ENCODE data around the gene SDK1.
"Not testable (repeated sequence)": the region's sequence is repeated elsewhere in the genome, so short reads cannot be mapped to it uniquely, and the experiment has no call there.

The SDK1 gene

DNA sequence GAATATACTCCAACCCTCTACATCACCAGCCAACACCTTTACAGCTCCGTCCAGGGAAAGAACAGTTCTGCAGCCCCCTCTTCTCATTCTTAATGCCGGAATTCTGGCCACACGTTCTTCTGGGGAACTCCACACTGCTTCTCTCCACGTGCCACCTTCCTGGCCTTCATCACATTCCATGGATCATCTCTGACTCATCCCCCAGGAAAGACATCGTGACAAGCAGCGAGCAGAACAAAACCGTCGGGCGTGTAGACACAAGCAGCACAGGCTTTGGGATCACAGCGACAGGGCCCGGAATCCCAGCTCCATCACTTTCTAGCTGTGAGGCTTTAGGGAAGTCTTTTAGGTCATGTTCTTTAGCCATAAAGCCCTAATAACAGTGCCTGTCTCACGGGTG is 790.7 kb downstream of the SDK1 start:
- no peaks in the 10 kb centered on the region for H3K36me3 ChIP-seq (ENCODE audit: control insufficient read depth, insufficient read depth, low read length)
- no peak overlapping the region for H3K9ac ChIP-seq (ENCODE audit: low read length)
- H3K4me1 ChIP-seq (ENCODE audit: control insufficient read depth, insufficient read depth, low read length) = no peaks in the 10 kb centered on the region
- no peaks in the 10 kb centered on the region for H3K27me3 ChIP-seq (ENCODE audit: control insufficient read depth, insufficient read depth, low read length)
- H3K4me3 ChIP-seq (ENCODE audit: low read length) = no peak overlapping the region
- H3K9me3 ChIP-seq (ENCODE audit: control insufficient read depth, low read length) = no peaks in the 10 kb centered on the region

DNA sequence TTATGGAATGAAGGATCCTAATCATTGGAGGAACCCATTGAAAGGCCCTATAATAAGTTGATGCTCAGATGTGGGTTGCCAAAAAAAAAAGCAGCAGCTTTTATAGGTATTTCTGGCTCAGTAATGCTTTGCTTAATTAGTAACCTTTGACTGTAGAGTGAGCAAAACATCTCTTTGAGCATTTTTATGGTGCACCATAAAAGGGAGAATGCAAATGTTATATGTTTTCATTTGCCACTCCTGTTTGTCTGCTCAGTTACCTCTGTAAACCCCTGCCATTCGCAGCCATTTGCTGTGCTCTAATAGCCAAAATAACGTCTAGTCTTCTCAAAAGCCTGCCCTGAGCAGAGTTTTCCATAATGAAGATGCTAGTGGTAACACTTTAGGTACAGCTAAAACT is 792.0 kb downstream of the SDK1 start:
- Histone ChIP-seq H3K36me3 (ENCODE audit: control insufficient read depth, insufficient read depth, low read length) (no peaks in the 10 kb centered on the region), H3K27me3 (ENCODE audit: control insufficient read depth, insufficient read depth, low read length) (no peaks in the 10 kb centered on the region), H3K4me1 (ENCODE audit: control insufficient read depth, insufficient read depth, low read length) (no peaks in the 10 kb centered on the region), H3K4me3 (ENCODE audit: low read length) (no peak overlapping the region), H3K9me3 (ENCODE audit: control insufficient read depth, low read length) (no peaks in the 10 kb centered on the region), H3K9ac (ENCODE audit: low read length) (no peak overlapping the region)

DNA sequence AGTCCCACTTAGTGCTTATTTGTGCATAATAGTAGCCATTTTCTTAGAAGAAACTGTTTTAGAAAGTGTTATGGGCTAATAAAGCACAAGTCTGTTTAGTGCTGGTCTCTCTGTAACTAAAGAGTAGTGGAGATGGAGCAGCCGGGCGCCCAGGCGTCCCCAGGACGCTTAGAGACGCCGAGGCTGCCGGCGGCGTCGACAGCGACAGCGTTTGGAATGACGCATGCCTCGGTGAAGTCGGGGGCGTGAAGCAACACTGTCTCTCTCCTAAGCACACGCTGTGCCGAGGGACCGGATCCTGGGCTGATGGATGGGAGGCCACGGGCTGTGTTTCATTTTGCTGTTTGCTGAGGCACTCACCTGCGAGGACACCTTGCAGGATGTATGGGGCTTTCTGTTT is 792.4 kb downstream of the SDK1 start:
- H3K27me3 ChIP-seq (ENCODE audit: control insufficient read depth, insufficient read depth, low read length) = no peaks in the 10 kb centered on the region
- no peak overlapping the region for H3K4me3 ChIP-seq (ENCODE audit: low read length)
- H3K4me1 ChIP-seq (ENCODE audit: control insufficient read depth, insufficient read depth, low read length) = no peaks in the 10 kb centered on the region
- no peaks in the 10 kb centered on the region for H3K9me3 ChIP-seq (ENCODE audit: control insufficient read depth, low read length)
- no peaks in the 10 kb centered on the region for H3K36me3 ChIP-seq (ENCODE audit: control insufficient read depth, insufficient read depth, low read length)
- H3K9ac ChIP-seq (ENCODE audit: low read length) = no peak overlapping the region

DNA sequence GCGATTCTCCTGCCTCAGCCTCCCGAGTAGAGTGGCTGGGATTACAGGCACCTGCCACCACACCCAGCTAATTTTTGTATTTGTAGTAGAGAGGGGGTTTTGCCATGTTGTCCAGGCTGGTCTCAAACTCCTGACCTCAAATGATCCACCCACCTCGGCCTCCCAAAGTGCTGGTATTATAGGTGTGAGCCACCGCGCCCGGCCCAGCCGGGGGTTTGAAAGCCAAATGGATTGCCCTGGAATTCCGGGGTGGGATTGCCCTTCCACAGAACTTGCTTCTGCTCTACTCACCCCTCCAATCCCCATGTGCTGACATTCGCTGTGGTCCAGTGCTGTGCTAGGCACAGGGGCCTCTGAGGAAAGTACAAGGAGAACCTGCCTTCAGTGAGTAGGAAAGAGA is 793.1 kb downstream of the SDK1 start:
- not testable (repeated sequence) for H3K9ac ChIP-seq (ENCODE audit: low read length); H3K4me1 ChIP-seq (ENCODE audit: control insufficient read depth, insufficient read depth, low read length); H3K36me3 ChIP-seq (ENCODE audit: control insufficient read depth, insufficient read depth, low read length); H3K27me3 ChIP-seq (ENCODE audit: control insufficient read depth, insufficient read depth, low read length); H3K4me3 ChIP-seq (ENCODE audit: low read length); H3K9me3 ChIP-seq (ENCODE audit: control insufficient read depth, low read length)

DNA sequence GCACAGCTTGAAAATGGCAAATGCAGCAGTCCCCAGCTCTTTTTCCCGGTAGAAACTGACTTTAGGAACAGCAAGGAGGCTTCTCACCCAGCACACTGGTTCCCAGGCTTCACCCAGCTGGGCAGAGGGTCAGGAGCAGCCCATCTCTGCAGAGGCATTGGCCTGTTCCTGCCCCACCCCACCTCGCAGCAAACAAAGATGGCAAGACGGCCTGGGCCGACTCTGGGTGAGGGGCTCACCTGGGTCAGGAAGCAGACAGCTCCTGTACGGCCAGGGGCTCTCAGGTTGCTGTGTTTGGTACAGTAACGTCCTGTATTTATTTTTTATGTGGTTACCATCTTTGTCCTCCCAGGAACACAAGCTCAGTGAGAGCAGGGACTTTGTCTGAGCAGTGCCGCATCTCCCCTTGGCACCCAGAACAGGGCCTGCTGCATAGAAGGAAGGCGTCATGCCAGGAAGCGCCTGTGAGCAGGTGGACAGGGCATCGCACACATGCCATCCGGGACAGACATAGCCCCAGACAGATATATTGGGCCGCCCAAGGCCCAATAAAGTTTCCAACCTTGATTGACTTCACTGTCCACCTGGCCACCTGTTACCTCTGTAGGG is 796.1 kb downstream of the SDK1 start:
- Histone ChIP-seq H3K27me3 (ENCODE audit: control insufficient read depth, insufficient read depth, low read length) (no peaks in the 10 kb centered on the region), H3K9ac (ENCODE audit: low read length) (no peak overlapping the region), H3K36me3 (ENCODE audit: control insufficient read depth, insufficient read depth, low read length) (no peaks in the 10 kb centered on the region), H3K4me3 (ENCODE audit: low read length) (no peak overlapping the region), H3K9me3 (ENCODE audit: control insufficient read depth, low read length) (no peaks in the 10 kb centered on the region), H3K4me1 (ENCODE audit: control insufficient read depth, insufficient read depth, low read length) (no peaks in the 10 kb centered on the region)

DNA sequence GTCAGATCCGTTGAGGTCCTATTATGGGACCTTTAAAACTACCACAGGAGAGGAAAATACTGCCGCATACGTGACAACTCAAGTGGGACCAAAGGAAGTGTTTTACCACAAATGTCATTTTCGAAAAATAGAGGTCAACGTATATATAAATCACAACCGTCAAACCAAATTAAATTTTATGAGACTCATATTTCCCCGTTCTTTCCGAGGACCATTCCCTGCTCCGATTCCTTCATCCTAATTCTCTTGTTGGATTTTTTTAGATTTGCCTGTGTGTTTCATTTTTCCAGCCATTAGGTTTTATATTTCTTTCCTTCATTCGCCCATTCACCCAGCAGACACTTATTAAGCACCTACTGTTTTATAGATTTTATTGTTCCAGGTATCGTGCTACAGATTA is 797.1 kb downstream of the SDK1 start:
- Histone ChIP-seq H3K36me3 (ENCODE audit: control insufficient read depth, insufficient read depth, low read length) (no peaks in the 10 kb centered on the region), H3K9ac (ENCODE audit: low read length) (no peak overlapping the region), H3K4me1 (ENCODE audit: control insufficient read depth, insufficient read depth, low read length) (no peaks in the 10 kb centered on the region), H3K27me3 (ENCODE audit: control insufficient read depth, insufficient read depth, low read length) (no peaks in the 10 kb centered on the region), H3K4me3 (ENCODE audit: low read length) (no peak overlapping the region), H3K9me3 (ENCODE audit: control insufficient read depth, low read length) (no peaks in the 10 kb centered on the region)

DNA sequence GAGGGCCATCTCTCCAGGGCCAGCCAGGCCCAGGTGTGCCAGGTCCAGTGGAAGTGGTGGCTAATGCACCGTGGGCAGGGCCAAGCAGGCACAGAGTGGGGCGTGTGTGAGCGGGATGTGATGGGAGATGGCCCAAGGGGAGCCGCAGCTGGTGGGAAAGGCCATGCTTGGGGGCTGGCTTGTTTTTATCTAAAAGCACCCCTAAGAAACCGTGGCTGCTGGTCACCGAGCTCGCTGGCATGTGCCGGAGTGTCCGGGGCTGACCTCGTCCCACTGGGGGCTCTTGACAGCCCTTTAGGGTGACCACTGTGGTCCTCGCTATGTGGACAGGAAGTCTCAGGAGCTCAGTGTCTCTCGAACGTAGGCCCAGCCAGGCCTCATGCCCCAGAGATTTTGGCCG is 798.6 kb downstream of the SDK1 start:
- Histone ChIP-seq H3K9ac (ENCODE audit: low read length) (no peak overlapping the region), H3K36me3 (ENCODE audit: control insufficient read depth, insufficient read depth, low read length) (no peaks in the 10 kb centered on the region), H3K27me3 (ENCODE audit: control insufficient read depth, insufficient read depth, low read length) (no peaks in the 10 kb centered on the region), H3K4me1 (ENCODE audit: control insufficient read depth, insufficient read depth, low read length) (no peaks in the 10 kb centered on the region), H3K9me3 (ENCODE audit: control insufficient read depth, low read length) (no peaks in the 10 kb centered on the region), H3K4me3 (ENCODE audit: low read length) (no peak overlapping the region)

DNA sequence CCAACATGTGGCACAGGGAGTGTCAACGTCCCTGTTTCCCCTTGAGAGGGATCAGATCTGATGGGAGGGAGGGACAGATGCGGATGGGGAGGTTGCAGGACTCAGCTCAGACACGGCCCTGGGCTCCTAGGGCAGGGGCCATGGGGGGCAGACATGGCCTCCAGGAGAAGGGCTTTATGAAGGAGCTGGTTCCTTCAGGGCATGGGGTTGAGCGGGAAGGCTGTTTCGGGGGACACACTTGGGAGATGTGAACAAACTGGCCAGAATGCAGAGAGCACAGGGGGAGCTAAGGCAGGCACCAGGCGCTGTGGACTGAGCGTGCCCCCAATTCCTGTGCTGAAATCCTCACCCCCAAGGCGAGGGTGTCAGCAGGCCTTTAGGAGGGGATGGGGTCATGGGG is 799.1 kb downstream of the SDK1 start:
- H3K4me3 ChIP-seq (ENCODE audit: low read length) = no peak overlapping the region
- no peaks in the 10 kb centered on the region for H3K36me3 ChIP-seq (ENCODE audit: control insufficient read depth, insufficient read depth, low read length)
- no peaks in the 10 kb centered on the region for H3K27me3 ChIP-seq (ENCODE audit: control insufficient read depth, insufficient read depth, low read length)
- no peaks in the 10 kb centered on the region for H3K9me3 ChIP-seq (ENCODE audit: control insufficient read depth, low read length)
- no peak overlapping the region for H3K9ac ChIP-seq (ENCODE audit: low read length)
- no peaks in the 10 kb centered on the region for H3K4me1 ChIP-seq (ENCODE audit: control insufficient read depth, insufficient read depth, low read length)

DNA sequence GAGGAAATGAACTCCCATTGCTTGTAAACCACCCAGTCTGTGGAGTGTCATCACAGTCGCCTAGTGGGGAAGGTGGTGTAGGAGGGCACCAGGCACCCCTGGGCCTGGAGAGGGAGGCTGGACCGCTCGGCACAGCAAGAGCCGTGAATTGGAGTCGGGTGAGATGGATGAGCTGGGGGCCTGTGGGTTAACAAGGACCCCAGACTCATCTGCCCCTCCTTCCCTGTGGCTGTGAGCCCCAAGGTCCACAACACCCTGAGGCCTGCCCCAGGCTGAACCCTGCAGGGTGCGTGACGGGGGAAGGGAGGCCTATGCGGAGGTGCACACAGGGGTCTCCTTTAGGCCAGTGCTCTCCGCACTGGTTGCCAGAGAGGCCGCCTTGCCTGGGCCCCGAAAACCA is 799.6 kb downstream of the SDK1 start:
- Histone ChIP-seq H3K9ac (ENCODE audit: low read length) (no peak overlapping the region), H3K9me3 (ENCODE audit: control insufficient read depth, low read length) (no peaks in the 10 kb centered on the region), H3K4me1 (ENCODE audit: control insufficient read depth, insufficient read depth, low read length) (no peaks in the 10 kb centered on the region), H3K27me3 (ENCODE audit: control insufficient read depth, insufficient read depth, low read length) (no peaks in the 10 kb centered on the region), H3K4me3 (ENCODE audit: low read length) (no peak overlapping the region), H3K36me3 (ENCODE audit: control insufficient read depth, insufficient read depth, low read length) (no peaks in the 10 kb centered on the region)

DNA sequence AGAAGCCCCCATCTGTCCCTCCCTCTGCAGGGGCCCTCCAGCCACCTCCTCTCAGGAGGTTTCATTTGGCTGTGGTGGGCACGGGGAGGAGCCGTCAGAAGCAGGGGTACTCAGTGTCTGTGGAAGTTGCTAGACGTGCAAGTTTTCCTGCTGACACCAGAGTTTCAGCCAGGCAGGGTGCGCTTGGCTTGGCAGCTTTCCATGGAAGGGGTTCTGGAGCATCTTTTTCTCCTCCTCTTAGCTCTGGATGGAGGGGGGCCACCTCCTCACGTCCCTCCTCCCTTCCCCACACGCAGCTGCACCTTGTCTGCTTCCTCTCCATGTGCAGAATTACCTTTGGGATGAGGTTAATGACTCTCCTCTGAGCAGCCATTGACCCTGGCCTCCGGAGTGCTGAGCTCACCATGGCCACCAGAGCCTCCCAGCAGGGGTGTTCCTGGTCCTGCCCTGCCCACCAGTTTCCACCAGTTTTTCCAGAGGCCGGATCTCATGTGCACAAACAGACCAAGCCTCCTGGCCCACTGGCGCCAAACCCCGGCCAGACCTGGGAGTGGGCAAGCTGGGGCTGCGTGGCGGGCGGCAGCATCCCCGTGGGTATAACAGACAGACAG is 801.3 kb downstream of the SDK1 start:
- Histone ChIP-seq H3K9me3 (ENCODE audit: control insufficient read depth, low read length) (no peaks in the 10 kb centered on the region), H3K4me1 (ENCODE audit: control insufficient read depth, insufficient read depth, low read length) (no peaks in the 10 kb centered on the region), H3K36me3 (ENCODE audit: control insufficient read depth, insufficient read depth, low read length) (no peaks in the 10 kb centered on the region), H3K4me3 (ENCODE audit: low read length) (no peak overlapping the region), H3K27me3 (ENCODE audit: control insufficient read depth, insufficient read depth, low read length) (no peaks in the 10 kb centered on the region), H3K9ac (ENCODE audit: low read length) (no peak overlapping the region)

DNA sequence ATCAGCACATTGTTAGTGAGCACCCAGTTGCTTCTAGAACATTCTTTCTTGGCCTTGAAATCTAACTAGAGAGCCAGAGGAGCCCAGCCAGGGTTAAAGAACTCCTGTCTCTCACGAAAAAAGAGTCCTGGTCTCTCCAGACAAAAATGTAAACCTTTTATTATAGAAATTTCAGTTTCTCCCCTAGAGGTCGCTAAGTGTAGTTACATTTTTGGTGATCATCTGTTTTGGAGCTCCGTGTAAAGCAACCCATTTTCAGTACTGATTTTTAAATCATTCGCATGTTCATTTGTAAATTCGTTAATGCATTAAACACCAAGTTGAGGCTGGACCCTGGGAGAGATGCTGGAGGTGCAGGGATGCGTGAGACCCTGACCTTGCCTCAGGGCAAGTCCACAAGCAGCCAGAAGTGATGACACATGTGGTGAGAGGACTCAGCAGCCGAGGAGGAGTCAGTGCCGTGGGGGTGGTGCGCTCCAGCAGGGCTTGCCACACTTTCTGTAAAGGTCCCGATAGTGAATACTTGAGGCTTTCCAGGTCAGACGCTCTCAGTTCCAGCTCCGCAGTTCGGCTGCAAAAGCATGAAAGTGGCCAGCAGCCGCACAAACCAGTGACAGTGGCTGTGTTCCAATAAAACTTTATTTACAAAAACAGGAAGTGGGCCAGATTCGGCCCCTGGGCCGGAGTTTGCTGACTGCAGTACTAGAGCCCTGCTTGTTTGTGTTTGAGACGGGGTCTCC is 802.5 kb downstream of the SDK1 start:
- Histone ChIP-seq H3K27me3 (ENCODE audit: control insufficient read depth, insufficient read depth, low read length) (no peaks in the 10 kb centered on the region), H3K36me3 (ENCODE audit: control insufficient read depth, insufficient read depth, low read length) (no peaks in the 10 kb centered on the region), H3K4me1 (ENCODE audit: control insufficient read depth, insufficient read depth, low read length) (no peaks in the 10 kb centered on the region), H3K9ac (ENCODE audit: low read length) (no peak overlapping the region), H3K4me3 (ENCODE audit: low read length) (no peak overlapping the region), H3K9me3 (ENCODE audit: control insufficient read depth, low read length) (no peaks in the 10 kb centered on the region)

DNA sequence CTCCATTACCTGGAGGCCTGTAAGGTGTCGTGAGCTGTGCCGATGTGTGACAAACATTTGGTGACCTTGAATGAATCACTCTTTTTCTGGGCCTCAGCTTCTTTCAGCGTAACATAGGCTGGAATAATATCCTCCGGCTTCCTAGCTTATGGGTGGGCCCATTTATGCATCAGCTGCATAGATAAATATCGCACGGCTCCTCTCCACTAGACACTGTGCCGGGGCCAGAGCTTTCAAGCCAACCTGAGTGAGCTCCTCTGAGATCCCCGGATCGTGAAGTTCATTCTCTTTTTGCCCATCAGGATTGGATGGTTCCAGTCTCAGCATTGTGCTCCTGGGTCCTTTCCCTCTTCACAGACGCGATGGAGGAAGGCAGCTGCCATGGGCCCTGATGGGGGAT is 806.8 kb downstream of the SDK1 start:
- no peaks in the 10 kb centered on the region for H3K4me1 ChIP-seq (ENCODE audit: control insufficient read depth, insufficient read depth, low read length)
- no peaks in the 10 kb centered on the region for H3K9me3 ChIP-seq (ENCODE audit: control insufficient read depth, low read length)
- no peak overlapping the region for H3K4me3 ChIP-seq (ENCODE audit: low read length)

More for the DNA sequence above, 806.8 kb downstream of the SDK1 start:
- Histone ChIP-seq H3K27me3 (ENCODE audit: control insufficient read depth, insufficient read depth, low read length) (no peaks in the 10 kb centered on the region), H3K36me3 (ENCODE audit: control insufficient read depth, insufficient read depth, low read length) (no peaks in the 10 kb centered on the region), H3K9ac (ENCODE audit: low read length) (no peak overlapping the region)

All from mucosa of stomach (tissue), 1 donor.